NCI-H345 (cell line): ENCODE data around the gene CD151.

ENCODE experiments used
- DNase-seq: peaks from one replicate; lab custom pipeline; 2025; lab: John Stamatoyannopoulos, UW

CD151 gene

DNA sequence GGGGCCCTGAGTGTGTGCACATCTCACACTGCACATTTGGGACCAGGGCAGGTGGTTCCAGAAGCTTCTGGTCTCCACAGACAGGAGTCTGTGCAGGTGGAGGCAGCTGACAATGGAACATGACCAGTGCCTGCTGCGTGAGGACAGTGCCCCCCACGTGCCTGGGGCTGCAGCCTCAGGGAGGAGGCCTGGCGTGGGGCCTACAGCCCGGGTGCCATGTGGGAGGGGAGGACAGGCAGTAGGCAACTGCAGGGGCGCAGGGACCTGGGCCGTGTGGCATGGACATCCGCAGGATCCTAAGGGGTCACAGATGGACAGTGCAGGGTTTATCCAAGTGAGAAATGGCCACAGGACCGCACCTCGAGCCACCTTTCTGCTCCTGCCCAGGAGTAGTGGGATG is 38.7 kb downstream of the CD151 start:
- no peak for DNase-seq

DNA sequence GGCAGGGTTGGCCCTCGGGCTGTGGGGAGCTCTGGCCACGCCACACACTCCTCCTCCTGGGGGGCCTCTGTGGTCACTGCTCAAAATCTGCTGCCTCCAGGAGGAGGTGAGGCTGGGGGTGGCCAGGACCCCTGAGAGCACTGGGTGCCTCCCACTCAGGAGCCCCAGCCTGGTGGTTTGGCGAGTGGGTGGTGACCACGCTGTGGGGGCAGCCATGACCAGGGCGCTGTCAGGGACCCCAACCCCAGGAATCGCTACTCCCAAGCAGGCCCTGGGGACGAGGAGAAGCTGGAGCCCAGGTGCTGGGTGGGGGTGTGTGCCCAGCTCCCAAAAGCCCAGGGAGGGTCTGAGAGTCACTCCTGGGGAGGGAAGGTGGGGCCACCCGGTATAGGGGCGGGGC is 40.0 kb downstream of the CD151 start:
- no peak for DNase-seq

DNA sequence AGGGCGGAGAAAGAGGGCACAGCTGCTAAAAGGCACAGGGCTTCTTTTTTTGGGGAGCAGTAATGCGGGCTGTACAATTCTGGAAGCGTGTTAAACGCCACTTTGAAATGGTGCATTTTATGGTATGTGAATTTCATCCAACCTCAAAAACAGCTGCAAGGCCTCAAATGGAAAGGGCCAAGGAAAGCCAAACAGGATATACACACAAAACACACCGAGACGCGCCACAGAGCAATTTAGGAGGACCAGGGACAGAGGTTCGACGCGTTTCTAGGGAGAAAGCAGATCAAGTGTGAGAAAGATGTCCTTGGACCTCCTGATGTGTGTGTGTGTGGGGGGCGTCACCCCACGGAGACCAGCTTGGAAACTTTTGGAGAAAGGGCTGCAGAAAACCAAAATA is 41.0 kb downstream of the CD151 start:
- DNase-seq, result no peak

DNA sequence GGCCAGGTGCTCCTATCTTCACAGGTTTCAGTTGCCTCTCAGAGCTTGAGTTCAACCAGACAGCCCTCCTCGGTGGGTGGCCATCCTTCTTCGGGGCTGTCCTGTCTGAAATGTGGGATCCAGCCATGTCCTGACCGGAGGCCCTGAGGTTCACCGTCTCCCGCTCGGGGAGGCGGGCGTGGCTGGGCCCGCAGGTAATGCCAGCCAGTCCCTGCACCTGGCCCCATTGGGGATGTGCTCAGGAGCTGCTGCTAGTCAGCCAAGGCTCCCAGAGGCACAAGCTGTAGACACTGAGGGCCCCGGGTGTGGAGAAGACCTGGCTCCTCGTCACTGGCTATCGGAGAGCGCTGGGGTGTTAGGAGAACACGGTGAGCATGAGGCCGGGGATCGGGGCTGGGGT is 42.5 kb downstream of the CD151 start:
- DNase-seq, result no peak

DNA sequence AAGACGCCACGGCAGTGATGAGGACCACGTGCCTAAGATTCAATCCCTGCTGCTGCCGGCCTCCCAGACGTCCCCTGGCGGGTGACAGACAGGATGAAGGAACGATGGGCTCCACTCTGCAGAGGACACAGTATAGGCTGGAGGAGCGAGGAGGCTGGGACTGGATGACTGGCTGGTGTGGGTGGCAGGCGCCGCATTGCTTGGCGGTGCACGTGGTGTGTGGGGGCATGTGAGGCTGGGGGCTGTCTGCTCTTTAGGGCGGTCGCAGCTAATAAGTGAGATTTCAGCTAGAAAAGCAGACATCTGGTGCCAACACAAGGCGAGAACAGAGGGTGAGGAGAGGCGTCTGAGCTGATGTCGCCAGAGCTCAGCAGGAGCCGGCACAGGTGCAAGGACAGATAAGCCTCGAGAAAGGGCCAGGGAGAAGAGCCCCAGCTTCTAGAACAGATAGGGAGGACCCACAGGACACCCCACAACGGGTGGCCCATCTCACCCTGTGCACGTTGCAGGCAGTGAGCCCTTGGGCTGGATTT is 43.1 kb downstream of the CD151 start:
- DNase-seq, result no peak

DNA sequence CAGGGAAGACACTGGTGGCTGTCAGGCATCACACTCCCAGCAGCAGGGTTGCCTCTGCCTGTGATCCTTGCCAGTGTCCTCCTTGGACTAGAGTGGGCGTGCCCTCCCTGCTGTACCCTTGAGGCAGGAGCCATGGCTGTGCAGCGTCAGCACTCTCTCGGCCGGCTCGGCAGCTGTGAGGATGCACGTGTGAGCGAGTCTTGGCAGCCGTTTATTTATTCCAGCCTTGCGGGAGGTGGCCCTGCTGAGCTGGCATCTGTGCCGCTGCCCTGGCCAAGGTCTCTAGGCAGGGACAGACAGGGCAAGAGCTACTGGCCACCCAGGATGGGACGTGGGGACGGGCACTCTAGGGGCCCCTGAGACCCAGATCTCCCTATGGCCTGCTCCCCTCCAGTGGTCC is 43.8 kb downstream of the CD151 start:
- peak; percentile 23 for DNase-seq

DNA sequence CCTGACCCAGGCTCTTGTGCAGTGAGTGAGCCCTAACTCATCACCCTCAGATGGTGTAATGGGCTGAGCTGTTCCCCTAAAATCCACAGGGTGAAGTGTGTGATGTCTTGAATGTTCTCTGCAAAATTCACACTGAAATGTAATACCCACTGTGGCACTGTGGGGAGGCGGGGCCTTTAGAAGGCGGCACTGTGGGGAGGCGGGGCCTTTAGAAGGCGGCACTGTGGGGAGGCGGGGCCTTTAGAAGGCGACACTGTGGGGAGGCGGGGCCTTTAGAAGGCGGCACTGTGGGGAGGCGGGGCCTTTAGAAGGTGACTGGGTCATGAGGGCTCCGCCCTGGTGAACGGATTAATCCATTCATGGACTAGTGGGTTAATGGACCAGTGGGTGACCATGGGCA is 44.8 kb downstream of the CD151 start:
- no peak for DNase-seq

DNA sequence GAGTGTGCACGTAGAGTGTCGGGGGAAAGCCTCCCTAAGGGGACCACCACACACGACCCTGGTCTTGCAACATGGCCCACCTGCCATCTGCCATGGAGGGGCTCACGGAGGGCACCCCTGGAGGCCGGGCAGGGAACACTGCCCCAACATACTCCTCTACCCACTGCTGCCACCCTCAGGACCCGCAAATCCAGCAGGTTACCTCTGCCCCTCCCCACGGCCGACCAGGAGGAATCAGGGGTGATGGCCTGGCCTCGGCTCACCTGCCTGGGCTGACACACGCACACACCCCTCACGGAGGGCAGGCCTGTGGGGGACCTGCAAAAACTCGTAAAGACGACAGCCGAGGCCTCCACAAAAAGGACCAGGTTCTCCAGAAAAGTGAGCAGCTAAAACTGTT is 47.7 kb downstream of the CD151 start:
- DNase-seq, result no peak

DNA sequence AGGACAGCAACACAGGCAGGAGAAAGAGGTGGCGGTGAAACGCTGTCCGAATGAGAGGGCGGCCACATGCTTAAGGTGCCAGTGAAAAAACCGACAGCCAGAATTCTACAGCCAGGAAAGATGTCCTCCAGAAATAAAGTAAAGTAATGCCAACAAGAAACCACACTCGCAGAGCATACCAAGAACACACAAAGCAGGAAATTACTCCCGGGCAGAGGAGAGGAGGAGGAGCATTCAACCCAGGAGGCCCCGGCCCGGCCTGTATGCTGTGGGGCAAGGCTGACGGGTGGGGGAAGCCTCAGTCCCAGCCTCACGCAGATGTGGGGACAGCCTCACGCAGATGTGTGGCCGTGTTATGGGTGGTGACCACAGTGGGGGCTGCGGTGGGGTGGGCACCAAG is 49.8 kb downstream of the CD151 start:
- no peak for DNase-seq

DNA sequence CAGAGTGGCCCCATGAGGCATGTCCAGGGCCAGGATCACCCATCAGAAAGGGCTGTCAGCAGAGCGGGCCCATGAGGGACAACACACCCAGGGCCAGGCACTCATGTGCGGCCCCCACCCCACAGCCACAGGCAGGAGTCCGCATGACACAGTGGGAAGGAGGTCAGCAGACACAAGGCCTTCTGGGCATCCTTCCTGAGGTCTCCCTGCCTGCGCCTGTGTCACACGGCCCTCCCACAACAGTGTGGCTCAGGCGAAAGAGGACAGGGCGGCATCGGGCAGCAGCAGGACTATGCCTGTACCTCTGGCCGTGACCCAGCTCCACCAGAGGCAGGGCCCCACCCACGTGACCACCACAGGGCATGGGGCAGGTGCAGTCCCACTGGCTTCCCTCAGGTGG is 50.8 kb downstream of the CD151 start:
- no peak for DNase-seq

DNA sequence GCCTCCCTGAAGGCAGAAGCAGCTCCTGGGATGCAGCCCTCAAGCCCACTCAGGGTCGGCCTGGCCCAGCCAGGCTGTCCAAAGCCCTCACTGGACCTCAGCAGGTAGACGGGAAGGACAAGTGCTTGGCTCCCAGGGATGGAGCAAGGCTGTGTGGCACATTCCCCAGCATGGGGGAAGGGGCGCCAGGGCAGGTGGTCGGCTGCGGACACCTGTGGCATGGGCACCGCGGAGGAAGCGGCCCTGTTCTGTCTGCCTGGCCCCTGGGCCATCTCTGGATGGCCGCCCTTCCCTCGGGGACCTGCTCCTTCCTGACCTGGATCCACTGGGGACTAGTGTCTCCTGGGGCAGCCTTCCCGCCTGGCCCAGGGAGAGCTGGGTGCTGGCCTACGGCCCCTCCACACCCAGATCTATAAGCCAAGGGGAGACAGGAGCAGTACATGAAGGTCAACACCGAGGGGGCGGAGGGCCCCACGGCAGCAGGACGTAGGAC is 51.9 kb downstream of the CD151 start:
- DNase-seq, result no peak

DNA sequence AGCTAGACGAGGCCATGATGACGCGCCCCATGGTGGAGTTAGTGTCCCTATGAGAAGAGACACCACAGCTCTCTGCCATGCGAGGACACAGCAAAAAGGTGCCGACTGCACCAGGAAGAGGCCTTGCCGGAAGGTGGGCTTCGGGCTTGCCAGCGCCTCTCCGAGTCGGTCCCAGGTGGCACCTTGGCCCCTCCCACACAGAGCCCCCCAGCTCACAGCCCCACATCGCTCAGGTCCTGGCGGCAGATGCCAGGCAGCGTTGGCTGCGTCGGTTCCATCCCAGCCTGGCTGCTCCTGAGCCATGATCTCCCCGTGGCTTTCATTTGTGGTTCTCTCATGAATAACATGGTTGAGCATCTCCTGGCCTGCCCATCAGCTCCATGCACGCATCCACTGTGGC is 53.8 kb downstream of the CD151 start:
- DNase-seq, result no peak

DNA sequence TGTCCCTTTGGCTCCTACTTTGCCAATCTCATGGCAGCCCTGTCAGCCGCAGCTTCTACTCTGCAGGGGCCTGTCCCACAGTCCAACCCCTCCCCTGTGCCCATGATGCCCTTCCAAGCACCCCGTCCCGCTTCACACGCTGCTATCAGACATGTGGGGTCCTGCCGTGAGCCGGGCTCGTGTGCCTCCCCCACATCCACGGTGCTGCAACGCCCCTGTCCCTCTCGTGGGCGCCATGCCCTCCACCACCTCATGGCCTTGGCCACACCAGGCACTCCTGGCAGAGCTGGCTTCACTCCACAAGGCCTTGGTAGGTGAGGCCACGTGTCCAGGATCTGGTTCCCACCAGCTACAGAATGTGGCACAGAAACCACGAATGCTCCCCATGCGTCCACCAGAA is 54.8 kb downstream of the CD151 start:
- DNase-seq, result no peak
